ENCODE results near the gene TRABD2B.

Gene TRABD2B

DNA sequence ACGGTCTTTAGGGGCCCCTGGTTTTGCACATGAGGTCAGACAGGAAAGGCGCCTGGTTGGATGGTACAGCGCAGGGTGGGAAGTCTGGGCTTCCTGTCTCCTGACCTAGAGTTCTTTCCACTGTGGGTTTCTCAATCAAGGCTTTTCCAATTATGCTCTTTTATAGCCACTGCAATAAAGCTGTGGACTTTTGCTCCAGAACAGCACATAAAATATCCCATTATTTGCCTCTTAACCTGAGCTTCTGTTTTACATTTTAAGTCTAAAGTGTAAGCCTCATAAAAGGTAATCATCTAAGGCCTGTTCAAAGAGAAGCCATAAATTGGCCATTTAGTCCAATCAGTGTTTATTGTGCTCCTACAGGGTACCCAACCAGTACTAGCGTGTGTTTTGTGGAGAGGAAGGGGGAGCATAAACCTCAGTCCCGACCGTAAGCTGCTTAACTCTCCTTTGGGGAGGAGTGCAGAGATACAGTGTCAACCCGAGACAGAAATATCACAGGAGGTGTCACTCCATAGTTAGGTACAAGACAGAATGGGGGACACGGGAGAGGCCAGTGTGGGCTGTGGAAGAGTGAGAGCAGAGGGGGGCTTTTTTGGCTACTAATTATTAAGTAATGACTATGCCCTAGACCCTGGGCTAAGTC, 270.0 kb downstream of the TRABD2B start:
- no peak for FAIRE-seq
- no peak for DNase-seq (ENCODE audit: low spot score)

DNA sequence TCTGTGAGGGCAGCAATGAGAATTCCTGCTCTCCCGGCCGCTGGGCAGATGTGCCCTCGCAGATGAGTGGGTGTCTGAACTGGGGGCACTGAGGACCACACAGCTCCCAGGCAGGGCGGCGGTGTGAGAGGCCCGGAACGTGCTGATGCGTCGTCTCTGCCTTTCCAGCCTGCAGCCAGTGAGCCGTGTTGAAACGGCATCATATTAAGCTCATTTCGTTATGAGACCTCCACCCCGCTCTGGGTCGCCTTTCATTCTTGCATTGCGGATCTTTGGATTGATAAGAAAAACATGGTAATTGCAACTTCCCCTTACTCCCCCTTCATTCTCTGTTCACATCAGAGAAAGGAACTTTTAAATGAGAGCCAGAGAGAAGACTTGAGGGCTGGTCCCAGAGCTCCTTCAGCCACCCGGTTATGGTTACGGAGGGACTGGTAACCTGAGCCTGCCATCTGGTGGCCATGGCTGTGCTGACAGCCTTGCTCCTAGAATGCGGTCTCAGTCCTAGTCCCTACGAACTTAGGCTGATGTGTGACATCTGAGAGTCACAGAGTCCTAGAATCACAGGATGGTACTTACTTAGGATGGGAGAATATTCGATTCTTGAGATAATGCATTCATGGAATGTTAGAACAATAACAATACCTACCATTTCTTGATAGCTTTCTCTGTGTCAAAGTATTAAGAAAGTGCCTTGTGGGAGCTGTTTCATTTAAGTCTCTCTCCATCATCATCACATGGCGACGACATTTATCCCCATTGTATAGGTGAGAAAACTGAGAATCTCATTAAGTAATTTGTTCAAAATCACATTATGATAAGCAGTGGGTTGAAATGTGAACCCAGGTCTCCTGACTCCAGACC, 271.0 kb downstream of the TRABD2B start:
- DNase-seq (ENCODE audit: low spot score), result peak; percentile 85
- FAIRE-seq, result peak; percentile 42

DNA sequence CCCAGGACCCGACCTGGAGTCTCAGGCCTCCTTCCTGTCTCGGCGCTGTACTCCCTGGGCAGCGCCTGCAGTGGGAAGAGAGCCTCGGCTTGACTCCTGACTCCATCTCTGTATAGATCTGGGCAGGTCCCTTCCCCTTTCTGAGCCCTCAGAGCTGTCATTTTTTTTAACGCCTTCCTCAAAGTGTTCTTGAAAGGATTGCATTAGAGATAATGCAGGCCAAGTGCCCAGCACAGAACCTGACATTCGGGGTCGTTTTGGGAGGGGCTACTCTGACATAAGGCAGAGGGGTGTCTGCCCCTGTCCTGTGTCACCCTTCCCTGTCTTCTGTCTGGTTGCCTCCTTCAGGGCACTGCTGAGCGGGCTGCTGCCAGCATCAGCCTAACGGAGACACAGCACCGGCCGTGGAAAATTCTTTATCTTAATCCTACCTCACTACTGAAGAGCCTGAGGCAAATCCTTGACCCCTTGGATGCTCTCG, 271.6 kb downstream of the TRABD2B start:
- DNase-seq (ENCODE audit: low spot score), result no peak
- FAIRE-seq, result no peak

DNA sequence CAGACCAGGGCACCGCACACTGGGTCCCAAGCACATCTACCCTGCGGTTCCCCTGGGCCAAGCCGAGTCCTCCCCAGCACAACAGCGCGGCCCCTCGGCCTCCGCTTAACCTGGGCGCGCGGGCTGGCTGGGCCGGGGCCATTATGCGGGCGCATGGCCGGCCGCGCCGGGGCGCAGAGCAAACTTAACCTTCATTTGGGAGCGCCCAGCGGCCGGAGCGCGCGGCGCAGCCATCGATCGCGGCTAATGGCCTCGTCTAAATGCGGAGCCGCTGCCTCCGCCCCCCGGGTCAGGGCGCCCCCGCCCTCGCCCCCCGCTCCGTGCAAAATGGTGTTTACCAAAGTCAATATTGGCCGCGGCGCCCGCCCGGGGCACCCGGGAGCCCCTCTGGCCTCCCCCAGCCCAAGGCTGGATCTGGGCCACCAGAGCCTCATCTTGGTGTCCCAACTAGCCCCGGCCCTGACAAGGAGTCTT, 272.1 kb downstream of the TRABD2B start:
- FAIRE-seq, result no peak
- DNase-seq (ENCODE audit: low spot score), result no peak

DNA sequence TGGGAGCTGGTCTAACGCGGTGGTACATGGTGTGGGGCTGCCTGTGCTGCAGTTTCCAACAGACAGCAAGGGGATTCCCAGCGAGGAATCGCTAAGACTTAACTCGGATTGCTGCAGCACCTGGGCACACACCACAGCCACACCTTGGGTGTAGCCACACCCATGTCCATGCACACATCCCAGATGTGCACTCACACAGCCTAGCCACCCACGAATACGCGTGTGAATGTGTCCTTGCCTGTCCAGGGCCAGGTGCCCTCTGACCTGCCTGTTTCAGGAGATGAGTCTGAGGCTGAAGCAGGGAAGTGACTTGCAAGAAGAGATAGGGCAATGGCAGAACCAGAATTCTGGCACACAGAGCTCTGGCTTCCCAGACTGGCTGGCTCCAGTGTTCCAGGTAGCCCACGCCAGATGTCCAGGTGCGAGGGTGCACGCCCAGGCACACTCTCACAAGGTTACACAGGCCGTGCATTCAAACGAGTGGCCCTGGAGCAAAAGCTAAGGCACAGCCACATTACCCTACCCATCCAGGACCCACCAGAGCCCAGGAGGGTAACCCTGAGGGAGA, 272.7 kb downstream of the TRABD2B start:
- no peak for FAIRE-seq
- no peak for DNase-seq (ENCODE audit: low spot score)

DNA sequence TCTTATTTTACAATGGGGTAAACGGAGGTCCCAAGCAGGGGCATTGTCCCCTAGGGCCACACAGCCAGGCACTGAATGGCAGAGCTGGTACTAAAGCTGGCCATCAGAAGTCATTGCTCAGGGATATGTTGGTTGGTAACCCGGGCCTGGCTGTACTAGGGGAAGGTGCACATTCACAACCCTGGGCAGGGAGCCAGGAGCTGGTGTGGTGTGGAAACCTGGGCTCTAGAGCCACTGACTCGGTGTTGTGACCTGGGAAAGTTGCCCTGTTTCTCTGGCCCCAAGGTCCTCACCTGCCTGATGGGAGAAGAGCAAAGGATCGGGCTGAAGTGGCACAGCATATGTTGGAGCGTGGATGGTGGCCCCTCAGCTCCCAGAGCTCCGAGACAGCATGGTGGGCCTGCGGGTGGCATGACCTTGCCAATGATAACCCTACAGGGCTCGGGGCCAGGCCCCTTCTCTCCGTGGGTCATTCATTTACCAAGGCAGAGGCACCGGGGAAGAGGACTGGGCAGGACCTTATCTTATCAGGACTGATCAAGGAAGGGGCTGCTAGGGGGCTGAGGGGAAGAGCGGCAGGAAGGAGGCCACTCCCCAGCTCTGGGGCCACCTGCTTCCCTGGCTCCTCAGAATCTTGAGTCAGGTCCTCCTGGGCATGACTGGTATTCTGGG, 274.1 kb downstream of the TRABD2B start:
- FAIRE-seq (no peak), DNase-seq (ENCODE audit: low spot score) (no peak)

DNA sequence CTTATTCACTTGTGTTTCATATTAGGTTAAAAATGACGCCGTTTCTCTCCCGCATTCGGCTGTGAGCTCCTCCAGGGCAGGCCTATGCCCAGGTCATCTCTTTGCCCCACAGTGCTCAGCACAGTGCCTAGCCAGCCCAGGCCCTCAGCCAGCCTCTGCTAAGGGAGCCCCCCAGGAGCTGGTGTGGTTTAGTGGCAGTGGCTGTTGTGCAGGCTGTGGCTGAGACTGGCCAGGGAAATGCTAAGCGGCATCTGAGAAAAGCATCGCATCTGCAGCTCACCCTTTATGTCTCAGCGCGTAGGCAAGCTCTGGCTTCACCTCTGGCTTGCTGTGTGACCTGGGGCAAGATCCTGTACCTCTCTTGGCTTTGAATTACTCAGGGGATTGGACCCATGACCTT, 275.1 kb downstream of the TRABD2B start:
- DNase-seq (ENCODE audit: low spot score) (no peak), FAIRE-seq (no peak)

DNA sequence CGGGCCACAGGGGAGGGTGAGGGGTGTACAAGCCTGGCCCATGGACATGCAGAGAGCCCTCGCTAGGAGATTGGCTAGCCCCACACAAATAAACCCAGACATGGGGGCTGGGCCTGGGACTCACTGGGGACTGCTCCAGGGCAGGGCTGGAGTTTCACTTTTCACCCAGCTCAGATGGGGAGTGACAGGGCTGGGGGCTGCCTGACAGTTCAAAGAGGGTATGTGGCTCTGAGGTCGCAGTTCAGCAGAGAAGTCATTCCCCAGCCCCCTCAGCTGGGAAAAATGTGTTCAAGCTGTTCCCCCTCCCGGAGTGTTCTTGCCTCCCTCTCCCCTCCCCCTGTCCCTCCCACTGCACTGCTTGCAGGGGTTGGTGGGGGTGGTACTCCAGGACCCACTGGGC, 277.1 kb downstream of the TRABD2B start:
- FAIRE-seq (no peak), DNase-seq (ENCODE audit: low spot score) (no peak)

DNA sequence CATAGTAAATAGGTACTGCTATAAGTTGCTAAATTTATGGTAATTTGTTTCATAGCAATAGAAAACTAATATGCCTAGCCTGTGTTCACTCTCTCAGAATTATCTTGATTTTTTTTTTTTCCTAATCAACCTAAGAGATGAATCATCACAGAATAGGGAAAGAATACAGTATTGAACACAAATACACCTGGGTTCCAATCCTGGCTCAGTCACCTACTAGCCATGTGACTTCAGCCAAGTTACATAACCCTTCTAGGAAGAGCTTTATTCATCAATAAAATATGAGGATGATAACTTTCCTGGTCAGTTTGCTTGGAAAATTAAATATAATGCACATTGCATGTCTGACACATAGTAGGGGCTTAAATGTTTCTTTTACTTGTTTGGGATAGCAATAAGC, 279.8 kb downstream of the TRABD2B start:
- FAIRE-seq (no peak), DNase-seq (ENCODE audit: low spot score) (no peak)

DNA sequence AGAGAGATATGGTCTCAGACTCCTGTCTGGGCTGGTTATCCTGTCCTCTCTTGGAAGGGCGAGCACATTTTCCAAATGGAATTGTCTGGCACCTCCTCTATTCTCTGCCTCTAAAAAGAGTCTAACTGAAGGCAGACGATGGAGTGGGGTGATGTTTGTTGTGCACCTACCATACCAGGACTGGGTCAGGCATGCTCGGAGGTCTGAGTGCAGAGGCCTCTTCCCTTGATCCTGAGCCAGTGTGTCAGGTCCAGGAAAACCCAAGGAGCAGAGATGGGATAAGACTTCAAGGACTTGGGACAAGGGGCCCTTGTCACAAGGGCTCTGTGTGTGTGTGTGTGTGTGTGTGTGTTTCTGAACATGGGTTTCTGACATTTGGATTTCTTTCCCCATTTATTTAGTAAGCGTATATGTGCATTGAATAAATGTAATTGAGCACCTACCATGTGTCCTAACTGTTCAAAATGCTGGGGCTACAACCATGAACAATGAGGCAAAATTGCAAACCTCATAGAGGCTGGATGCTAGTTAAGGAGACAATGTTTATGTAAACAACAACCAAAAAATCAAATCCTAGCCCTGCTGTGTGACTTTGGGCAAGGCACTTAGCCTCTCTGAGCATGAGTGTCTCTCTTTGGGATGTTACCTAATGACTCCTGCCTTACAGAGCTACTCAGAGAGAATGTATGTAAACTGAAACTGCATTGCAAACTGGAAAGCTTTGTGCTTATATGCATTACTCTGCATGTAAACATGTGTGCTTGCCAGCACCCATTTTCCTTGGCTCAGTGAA, 283.0 kb downstream of the TRABD2B start:
- no peak for FAIRE-seq
- DNase-seq (ENCODE audit: low spot score), result no peak

DNA sequence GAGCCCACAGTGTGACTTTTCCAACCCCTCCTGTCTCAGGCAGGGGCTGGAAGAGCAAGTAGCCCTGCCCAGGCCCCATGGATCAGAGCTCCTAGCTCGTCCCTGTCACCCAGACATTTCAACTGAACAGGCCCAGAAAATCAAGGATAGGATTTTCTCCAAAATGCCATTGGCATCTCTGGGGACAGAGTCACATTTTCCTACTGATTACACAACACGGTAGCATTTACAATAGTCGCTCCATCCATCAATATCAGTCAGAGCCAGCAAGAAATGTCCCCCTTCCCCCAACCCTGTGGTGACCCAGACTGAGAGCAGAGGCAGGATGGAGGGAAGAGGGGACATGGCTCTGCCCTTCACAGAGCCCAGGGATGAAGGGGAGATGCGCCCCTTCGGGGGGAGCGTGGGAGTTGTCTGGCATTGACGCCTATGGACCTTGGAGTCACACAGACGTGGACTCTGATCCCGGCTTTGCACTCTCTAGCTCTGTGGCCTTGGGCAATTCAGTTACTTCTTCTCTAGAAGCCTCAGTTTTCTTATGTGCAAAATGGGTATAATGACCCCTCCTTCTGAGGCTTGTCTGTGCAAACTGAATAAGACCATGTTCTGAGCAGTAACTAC, 283.7 kb downstream of the TRABD2B start:
- DNase-seq (ENCODE audit: low spot score) (no peak), FAIRE-seq (no peak)

DNA sequence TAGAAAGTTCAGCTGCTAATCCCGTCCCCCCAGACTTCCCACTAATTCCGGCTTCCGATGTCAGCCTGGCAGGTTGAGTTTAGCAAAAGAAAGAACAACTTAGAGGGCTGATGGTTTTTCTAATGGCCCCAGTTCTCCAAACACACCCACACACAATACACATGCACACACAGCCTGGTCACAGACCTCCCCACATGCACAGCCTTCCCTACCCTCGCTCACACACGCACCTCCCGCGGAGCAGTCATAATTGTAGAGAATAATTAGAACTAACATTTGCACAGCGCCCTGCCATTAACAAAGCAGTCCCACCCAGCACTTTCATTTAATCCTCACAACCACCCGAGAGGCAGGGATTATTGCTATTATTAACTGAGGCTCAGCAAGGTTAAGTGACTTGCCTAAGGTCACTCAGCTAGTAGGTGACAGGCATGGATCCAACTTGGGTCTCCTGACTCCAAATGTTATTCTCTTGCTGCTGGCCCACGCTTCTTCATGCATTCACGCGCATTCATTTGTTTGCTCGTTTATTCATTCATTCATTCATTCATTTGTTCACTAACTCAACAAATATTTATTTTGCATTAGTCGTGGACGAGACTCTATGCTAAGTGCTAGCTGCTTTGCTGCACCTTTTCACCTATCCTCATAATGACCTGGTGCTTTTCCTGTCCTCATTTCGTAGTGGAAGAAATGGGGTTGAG, 284.4 kb downstream of the TRABD2B start:
- FAIRE-seq (no peak), DNase-seq (ENCODE audit: low spot score) (no peak)

DNA sequence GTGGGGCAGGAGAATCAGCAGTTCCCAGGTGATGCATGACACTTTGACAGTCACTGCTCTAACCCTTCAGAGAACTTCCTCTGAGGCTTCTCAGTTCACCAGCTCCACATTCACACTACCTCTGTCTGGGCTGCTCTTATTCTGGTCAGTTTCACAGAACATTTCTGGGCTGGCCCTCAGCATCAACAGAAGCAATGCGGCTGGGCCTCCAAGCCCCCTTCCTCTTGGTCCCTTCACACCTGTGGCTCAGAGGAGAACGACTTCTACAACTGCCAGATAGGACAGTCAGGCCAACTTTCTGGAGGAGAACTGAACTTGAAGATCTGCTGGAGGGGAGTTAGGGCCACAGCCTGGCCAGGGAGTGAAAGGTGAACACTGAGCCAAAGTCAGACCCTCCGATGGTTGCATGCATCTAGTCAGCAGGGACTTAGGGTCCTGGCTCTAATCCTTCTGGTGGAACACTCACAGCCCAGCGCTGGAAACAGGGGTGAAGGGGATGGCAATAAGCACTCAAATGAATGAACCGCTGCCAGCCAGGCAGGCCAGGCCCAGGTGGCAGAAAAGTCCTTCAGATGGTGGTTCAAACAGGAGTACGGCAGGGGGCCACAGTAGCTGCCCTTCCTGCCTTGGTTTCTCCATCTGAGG, 285.2 kb downstream of the TRABD2B start:
- no peak for FAIRE-seq
- DNase-seq (ENCODE audit: low spot score), result no peak

DNA sequence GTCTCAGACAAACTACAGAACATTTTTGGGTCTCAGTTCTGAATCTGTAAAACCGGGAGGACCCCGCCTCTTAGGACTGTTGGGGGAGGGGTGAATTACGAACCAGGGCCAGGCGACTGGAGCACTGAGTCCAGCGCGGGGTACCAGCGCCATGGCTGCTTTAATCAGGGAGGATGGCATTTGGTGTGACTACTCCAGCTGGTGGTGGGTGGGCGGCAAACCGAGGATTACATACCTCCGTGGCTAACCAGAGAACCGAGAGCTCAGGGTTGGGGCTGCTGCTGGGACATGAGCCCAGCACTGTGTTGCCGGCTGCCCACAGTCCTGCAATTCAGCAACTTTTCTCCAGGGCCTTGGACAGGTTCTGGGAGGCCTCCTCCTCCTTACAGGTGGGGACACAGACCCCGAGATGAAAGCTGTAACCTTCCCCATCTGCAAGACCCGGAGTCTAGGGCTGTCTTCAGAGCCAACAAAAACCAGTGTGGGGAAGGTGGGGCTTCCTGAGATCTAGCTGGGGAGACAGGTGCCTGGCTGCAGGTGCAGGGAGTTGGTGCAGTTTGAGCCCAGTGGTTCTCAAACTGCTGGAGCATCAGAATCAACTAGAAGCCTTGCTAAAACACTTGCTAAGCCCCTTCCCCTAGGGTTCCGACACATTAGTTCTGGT, 285.9 kb downstream of the TRABD2B start:
- no peak for FAIRE-seq
- DNase-seq (ENCODE audit: low spot score), result no peak
